Cardiac atrium fibroblast (primary cell): ENCODE results near the gene MOB4. TPM values are rescaled to one million over a fixed set of nuclear protein-coding genes. Genes with fewer than 3 reads are reported as not detected.

Experiments used
- total RNA-seq: library from RNA; depleted of rRNA; stranded (reverse); fragments of >200 nt; gene quantifications from 2 replicates; pipeline ENCODE4 v1.2.3, GENCODE V29; 2015

MOB4 gene
- 26.1 and 31.1 TPM in 2 replicates for total RNA-seq

DNA sequence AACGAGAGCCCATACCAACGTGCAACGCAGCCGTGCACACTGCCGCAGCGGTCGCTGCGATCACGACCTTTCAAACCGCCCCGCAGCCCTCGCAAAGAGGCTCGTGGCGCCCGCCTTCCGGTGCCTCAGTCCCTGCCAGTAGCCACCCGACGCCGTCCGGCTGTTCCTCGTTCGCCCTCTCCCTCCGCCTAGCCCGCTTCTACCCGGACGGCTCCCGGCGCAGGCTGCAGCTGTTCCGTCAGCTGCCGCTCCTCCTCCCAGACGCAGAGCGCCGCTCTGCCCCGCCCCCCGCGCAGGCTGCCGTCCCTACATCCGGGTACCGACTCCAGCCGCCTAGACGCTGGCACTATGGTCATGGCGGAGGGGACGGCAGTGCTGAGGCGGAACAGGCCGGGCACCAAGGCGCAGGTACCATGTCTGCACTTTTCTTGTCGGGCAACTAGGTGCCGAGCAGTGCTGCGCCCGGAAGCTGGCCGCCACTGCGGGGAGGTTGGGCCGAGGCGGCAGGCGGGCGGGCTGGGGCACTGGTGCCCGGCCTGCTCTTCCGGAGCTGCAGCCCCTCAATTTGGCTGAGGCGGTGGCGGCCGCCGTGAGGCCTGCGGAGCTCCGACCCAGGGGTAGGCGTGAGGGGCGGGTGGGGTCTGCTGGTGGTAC, at the start of gene MOB4:
MOB4 (plus strand) TSS at position 328 of the 654 bp plus-strand sequence; CDS start at position 349, 21 bp downstream.

DNA sequence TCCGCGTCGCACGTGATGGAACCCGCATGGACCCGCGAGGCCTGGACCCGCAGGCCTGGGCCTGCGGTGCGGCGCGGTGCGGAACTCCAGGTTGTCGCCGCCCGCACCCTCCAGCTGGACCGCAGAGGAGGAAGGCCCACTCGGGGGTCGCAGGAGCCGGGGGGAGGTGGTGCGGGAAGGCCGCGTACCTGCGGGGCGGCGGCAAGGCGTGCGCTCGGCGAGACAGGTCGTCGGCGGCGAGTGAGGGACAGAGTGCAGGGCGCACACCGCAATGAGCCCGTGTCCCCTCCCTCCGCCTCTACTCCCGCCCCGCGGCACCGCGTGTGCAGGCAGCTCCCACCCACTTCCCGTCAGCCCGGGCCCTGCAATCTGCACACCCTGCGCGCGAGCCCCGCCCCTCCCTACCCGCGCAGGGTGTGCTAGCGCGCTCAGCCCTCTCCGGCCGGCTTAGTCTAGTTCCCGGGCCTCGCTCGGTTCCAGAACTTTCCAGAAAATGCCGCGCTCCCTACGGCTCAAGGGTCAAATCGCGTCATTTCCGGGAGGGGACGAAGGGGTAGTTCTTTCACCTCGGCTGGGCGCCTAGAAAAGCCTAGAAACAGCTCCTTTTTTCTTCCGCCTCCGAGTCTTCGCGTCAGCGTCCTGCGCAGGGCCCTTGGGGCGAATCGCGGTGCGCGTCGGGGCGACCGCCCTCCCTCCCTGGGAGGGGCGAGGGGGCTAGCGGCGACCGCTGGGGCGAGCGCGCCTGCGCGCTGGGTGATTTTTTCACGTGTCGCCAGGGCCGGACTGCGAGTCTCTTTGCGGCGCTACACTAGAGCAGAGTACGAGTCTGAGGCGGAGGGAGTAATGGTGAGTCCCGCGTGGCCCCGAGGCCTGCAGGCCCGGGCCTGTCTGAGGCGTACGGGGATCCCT, 16.0 kb upstream of the MOB4 start, which contains the start of the genes HSPD1 and HSPE1:
HSPD1 (minus strand) TSS at position 247 of the 909 bp plus-strand sequence. CDS start 992 bp downstream, outside the sequence.
HSPE1 (plus strand) TSS at position 786 of the 909 bp plus-strand sequence; CDS start at position 844, 58 bp downstream.

Other genes starting within 250 kb of the MOB4 start
- 5.2 and 7.6 TPM in 2 replicates for gene ANKRD44, start 205.3 kb upstream of the MOB4 start, total RNA-seq
- 143 and 159 TPM in 2 replicates for gene SF3B1, start 81.0 kb upstream of the MOB4 start, total RNA-seq
- 29.6 and 42.1 TPM in 2 replicates for gene COQ10B, start 62.5 kb upstream of the MOB4 start, total RNA-seq
- 132 and 142 TPM in 2 replicates for gene HSPD1, start 16.2 kb upstream of the MOB4 start, total RNA-seq
- gene HSPE1, start 15.7 kb upstream of the MOB4 start, total RNA-seq, result 48.7 and 102 TPM in 2 replicates
- gene RFTN2, start 159.5 kb downstream of the MOB4 start, total RNA-seq, result 0.72 and 5.0 TPM in 2 replicates
- gene MARS2, start 189.3 kb downstream of the MOB4 start, total RNA-seq, result 2.5 and 4.5 TPM in 2 replicates